GF-D8 (cell line): Measurements from ENCODE around the gene SLC41A1.

Experiments used
- DNase-seq: peaks from one replicate; lab custom pipeline; 2025; lab: John Stamatoyannopoulos, UW

Gene SLC41A1

GRCh38 chr1:205751036-205751651 is 61.9 kb downstream of the SLC41A1 start:
- no peak for DNase-seq

GRCh38 chr1:205750138-205751035 is 62.6 kb downstream of the SLC41A1 start, which contains the start of gene NUCKS1:
Gene NUCKS1 (minus strand): TSS chr1:205750182. CDS start chr1:205749973, 209 bp downstream.
- DNase-seq: peak; percentile 98

GRCh38 chr1:205749234-205750137 is 63.5 kb downstream of the SLC41A1 start:
- DNase-seq: peak; percentile 77

GRCh38 chr1:205748403-205749233 is 64.4 kb downstream of the SLC41A1 start:
- peak; percentile 51 for DNase-seq

- DNase-seq: no peak
Observed at GRCh38 chr1:205746757-205747412, 66.1 kb downstream of the SLC41A1 start.

GRCh38 chr1:205744403-205744802 is 68.6 kb downstream of the SLC41A1 start:
- no peak for DNase-seq

GRCh38 chr1:205743977-205744376 is 69.0 kb downstream of the SLC41A1 start:
- no peak for DNase-seq

GRCh38 chr1:205741681-205742080 is 71.3 kb downstream of the SLC41A1 start:
- no peak for DNase-seq

GRCh38 chr1:205739348-205740160 is 73.4 kb downstream of the SLC41A1 start:
- no peak for DNase-seq
